ENCODE results near the gene DNAJB1. TPM values are rescaled to one million over a fixed set of nuclear protein-coding genes. Genes with fewer than 3 reads are reported as not detected.

Gene DNAJB1
- polyA plus RNA-seq, 1 donor (not counting 4 experiments of a cell fraction or from before 2014, with no cell fraction given), result 265 TPM

DNA sequence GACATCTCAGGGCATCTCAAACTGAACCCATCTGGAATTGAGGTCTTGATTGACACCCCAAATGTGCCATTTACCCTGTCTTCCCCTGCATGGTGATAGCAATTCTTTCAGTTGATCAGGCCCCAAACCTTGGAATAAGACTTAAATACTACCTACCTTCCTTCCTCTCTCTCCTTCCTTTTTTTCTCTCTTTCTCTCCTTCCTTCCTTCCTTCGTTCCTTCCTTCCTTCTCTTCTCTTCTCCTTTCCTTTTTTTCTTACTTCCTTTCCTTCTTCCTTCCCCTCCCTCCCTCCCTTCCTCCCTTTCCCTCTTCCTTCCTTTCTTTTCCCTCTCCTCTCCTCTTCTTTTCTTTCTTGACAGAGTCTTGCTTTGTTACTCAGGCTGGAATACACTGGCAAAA is 14.9 kb downstream of the DNAJB1 start:
- peaks cover 38% of the 10 kb centered on the region for H3K4me1 ChIP-seq (ENCODE audit: control insufficient read depth, extremely low read depth, insufficient read depth, low read length)
- DNase-seq (ENCODE audit: low read depth, low spot score) (no peak), FAIRE-seq (no peak)
- H4K20me1 ChIP-seq (ENCODE audit: control insufficient read depth, extremely low read depth, insufficient read depth, low read length), result no peaks in the 10 kb centered on the region
- no peak overlapping the region for H3K4me2 ChIP-seq (ENCODE audit: control insufficient read depth, extremely low read depth, insufficient read depth, low read depth, low read length)
- no peaks in the 10 kb centered on the region for H3K9me1 ChIP-seq (ENCODE audit: control insufficient read depth, extremely low read depth, insufficient read depth, low read length)
- H2AFZ ChIP-seq (ENCODE audit: control insufficient read depth, low read length), result no peak overlapping the region
- no peak overlapping the region for H3K4me3 ChIP-seq (ENCODE audit: control insufficient read depth in 2 of 3, extremely low read depth in 1 of 3, insufficient read depth in 2 of 3, low read depth in 1 of 3, low read length in 3 of 3)
- no peaks in the 10 kb centered on the region for H3K36me3 ChIP-seq (ENCODE audit: control insufficient read depth in 2 of 2, extremely low read depth in 1 of 2, insufficient read depth in 2 of 2, low read length in 2 of 2)
- no peaks in the 10 kb centered on the region for H3K9me3 ChIP-seq (ENCODE audit: control insufficient read depth, low read depth, low read length)
- no peaks in the 10 kb centered on the region for H3K79me2 ChIP-seq (ENCODE audit: control insufficient read depth, insufficient read depth, low read length)
- H3K27ac ChIP-seq (ENCODE audit: control insufficient read depth, insufficient read depth, low read length), result no peak overlapping the region
- dilution Hi-C loops (cut with MboI; ENCODE audit: extremely low pct_ligation_motif_present, low sequenced_read_pairs), result no loop called here
- no peaks in the 10 kb centered on the region for H3K27me3 ChIP-seq (ENCODE audit: control insufficient read depth, extremely low read depth, insufficient read depth, low read length)
- TF ChIP-seq EZH2 (IDR thresholded peaks at IDR 0.05; ENCODE audit: low read length), result no peak
- TF ChIP-seq, protein P1, sequence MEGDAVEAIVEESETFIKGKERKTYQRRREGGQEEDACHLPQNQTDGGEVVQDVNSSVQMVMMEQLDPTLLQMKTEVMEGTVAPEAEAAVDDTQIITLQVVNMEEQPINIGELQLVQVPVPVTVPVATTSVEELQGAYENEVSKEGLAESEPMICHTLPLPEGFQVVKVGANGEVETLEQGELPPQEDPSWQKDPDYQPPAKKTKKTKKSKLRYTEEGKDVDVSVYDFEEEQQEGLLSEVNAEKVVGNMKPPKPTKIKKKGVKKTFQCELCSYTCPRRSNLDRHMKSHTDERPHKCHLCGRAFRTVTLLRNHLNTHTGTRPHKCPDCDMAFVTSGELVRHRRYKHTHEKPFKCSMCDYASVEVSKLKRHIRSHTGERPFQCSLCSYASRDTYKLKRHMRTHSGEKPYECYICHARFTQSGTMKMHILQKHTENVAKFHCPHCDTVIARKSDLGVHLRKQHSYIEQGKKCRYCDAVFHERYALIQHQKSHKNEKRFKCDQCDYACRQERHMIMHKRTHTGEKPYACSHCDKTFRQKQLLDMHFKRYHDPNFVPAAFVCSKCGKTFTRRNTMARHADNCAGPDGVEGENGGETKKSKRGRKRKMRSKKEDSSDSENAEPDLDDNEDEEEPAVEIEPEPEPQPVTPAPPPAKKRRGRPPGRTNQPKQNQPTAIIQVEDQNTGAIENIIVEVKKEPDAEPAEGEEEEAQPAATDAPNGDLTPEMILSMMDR (optimal IDR thresholded peaks at IDR 0.05 in 1 of 3, IDR thresholded peaks at IDR 0.05 in 1 of 3, conservative IDR thresholded peaks at IDR 0.05 in 1 of 3; ENCODE audit: extremely low read depth in 1 of 3, insufficient read depth in 2 of 3, low read length in 3 of 3), result no peak
- H3K9ac ChIP-seq (ENCODE audit: control insufficient read depth, extremely low read depth, insufficient read depth, low read length), result no peak overlapping the region

DNA sequence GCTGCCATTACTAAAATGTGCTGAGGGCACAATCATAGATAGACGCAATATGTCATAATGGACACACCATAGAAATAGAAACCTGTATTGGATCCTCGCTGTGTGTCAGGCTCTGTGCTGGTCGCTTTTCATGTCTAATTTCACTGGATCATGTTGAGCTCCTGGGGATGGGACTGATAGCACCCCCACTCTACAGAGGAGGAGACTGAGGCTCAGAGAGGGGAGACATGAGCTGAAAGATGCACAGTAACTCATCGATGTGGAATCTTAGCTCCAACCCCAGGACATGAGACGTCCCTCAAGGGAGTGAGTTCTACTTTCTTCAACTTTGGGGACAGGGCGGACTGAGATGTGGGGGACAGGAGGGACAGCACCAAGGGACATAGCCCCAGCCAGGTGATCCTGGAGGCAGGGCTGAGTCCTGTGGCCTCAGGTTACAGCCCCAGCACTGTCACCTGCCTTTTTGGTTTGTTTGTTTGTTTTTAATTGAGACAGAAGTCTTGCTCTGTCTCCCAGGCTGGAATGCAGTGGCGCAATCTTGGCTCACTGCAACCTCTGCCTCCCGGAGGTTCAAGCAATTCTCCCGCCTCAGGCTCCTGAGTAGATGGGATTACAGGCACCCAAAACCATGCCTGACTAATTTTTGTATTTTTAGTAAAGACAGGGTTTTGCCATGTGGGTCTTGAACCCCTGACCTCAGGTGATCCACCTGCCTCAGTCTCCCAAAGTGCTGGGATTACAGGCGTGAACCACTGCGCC is 15.7 kb downstream of the DNAJB1 start:
- FAIRE-seq (no peak), DNase-seq (ENCODE audit: low read depth, low spot score) (no peak)
- TF ChIP-seq, protein P1 (optimal IDR thresholded peaks at IDR 0.05 in 1 of 3, IDR thresholded peaks at IDR 0.05 in 1 of 3, conservative IDR thresholded peaks at IDR 0.05 in 1 of 3; ENCODE audit: extremely low read depth in 1 of 3, insufficient read depth in 2 of 3, low read length in 3 of 3), result no peak
- no peak for TF ChIP-seq EZH2 (IDR thresholded peaks at IDR 0.05; ENCODE audit: low read length)
- Histone ChIP-seq H3K27ac (ENCODE audit: control insufficient read depth, insufficient read depth, low read length) (no peak overlapping the region), H3K79me2 (ENCODE audit: control insufficient read depth, insufficient read depth, low read length) (no peaks in the 10 kb centered on the region), H2AFZ (ENCODE audit: control insufficient read depth, low read length) (no peak overlapping the region), H3K27me3 (ENCODE audit: control insufficient read depth, extremely low read depth, insufficient read depth, low read length) (no peaks in the 10 kb centered on the region), H3K4me3 (ENCODE audit: control insufficient read depth in 2 of 3, extremely low read depth in 1 of 3, insufficient read depth in 2 of 3, low read depth in 1 of 3, low read length in 3 of 3) (no peak overlapping the region), H3K9me1 (ENCODE audit: control insufficient read depth, extremely low read depth, insufficient read depth, low read length) (no peaks in the 10 kb centered on the region), H3K4me2 (ENCODE audit: control insufficient read depth, extremely low read depth, insufficient read depth, low read depth, low read length) (no peak overlapping the region), H3K4me1 (ENCODE audit: control insufficient read depth, extremely low read depth, insufficient read depth, low read length) (peaks cover 32% of the 10 kb centered on the region), H4K20me1 (ENCODE audit: control insufficient read depth, extremely low read depth, insufficient read depth, low read length) (no peaks in the 10 kb centered on the region), H3K9me3 (ENCODE audit: control insufficient read depth, low read depth, low read length) (no peaks in the 10 kb centered on the region), H3K36me3 (ENCODE audit: control insufficient read depth in 2 of 2, extremely low read depth in 1 of 2, insufficient read depth in 2 of 2, low read length in 2 of 2) (no peaks in the 10 kb centered on the region), H3K9ac (ENCODE audit: control insufficient read depth, extremely low read depth, insufficient read depth, low read length) (no peak overlapping the region)
- dilution Hi-C loops (cut with MboI; ENCODE audit: extremely low pct_ligation_motif_present, low sequenced_read_pairs), result no loop called here

Measured in keratinocyte (primary cell).